GM19328 (cell line): ENCODE results near the gene ARSG.
"Not testable (repeated sequence)": the region's sequence is repeated elsewhere in the genome, so short reads cannot be mapped to it uniquely, and the experiment has no call there.

Experiments used
- ATAC-seq: cut with Tn5 transposase; IDR thresholded peaks from one replicate; pipeline ENCODE4 v1.9.1; 2021; ENCODE audit warnings: mild to moderate bottlenecking, moderate library complexity; ENCODE audit not compliant: unreplicated experiment

ARSG gene

DNA sequence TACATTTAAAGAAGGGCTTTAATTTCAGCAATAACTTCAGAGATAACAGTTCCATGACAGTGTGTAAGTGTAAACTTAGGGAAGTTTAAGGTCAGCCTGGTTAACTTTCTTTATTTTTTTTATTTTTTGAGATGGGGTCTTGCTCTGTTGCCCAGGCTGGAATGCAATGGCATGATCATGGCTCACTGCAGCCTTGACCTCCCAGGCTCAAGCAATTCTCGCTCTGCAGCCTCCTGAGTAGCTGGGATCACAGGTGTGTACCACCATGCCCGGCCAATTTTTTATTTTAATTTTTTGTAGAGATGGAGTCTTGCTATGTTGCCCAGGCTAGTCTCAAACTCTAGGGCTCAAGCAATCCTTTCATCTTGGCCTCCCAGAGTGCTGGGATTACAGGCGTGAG lies 15.0 kb upstream of the ARSG start:
- ATAC-seq = not testable (repeated sequence)

DNA sequence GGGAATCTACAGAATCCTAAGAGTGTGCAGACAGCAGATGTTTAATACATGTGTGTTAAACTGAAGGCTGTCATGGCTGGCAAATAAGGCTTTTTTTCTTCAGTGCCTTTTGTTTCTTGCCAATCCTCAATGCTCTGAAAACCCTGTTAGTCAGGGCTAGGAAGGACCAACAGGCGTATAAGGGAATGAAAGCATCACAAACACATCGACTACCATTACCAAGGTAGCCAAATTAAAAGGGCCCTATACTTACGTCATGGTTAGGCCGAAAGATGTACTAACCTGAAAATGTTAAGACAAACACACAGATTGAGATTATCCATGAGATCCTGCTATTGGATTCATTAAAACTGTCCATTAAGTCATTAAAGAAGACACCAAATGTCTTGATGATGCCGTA lies 13.5 kb upstream of the ARSG start:
- no peak for ATAC-seq

DNA sequence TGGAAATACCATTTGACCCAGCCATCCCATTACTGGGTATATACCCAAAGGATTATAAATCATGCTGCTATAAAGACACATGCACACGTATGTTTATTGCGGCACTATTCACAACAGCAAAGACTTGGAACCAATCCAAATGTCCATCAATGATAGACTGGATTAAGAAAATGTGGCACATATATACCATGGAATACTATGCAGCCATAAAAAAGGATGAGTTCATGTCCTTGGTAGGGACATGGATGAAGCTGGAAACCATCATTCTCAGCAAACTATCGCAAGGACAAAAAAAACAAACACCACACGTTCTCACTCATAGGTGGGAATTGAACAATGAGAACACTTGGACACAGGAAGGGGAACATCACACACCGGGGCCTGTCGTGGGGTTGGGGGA lies 9.3 kb upstream of the ARSG start:
- ATAC-seq = not testable (repeated sequence)

DNA sequence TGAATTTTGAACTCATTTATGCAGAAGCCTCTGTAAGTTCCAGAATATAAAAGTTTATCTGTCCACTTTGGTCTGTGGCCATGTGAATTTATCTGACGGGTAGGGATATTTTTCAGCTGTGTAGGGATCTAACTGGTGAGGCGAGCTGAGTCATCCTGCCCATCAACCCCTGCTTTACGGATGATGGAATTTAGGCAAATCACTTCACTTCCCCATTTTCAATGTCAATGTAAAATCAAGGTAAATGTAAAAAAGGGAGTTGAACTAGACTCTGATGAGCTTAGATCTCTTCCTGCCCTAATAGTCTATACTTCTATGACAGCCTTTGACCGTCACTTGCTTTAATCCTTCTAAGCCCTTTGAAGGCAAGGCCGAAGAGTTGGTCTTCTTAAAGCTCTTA lies 2.9 kb upstream of the ARSG start:
- no peak for ATAC-seq

DNA sequence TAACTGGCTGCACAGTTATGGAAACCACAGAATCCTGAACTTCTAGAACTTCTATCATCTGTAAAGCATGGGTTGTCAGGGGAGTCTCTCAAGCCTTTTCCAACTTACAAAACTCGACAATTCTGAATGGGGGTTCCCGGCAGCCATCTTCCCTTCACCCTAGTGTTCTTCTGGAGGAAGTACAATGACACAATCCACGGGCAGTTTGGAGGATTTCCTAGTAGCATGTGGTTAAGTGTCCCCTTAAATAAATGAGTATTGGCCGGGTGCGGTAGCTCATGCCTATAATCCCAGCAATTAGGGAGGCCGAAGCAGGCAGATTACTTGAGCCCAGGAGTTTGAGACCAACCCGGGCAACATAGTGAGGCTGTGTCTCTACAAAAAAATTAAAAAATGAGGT lies 2.5 kb upstream of the ARSG start:
- ATAC-seq = no peak

DNA sequence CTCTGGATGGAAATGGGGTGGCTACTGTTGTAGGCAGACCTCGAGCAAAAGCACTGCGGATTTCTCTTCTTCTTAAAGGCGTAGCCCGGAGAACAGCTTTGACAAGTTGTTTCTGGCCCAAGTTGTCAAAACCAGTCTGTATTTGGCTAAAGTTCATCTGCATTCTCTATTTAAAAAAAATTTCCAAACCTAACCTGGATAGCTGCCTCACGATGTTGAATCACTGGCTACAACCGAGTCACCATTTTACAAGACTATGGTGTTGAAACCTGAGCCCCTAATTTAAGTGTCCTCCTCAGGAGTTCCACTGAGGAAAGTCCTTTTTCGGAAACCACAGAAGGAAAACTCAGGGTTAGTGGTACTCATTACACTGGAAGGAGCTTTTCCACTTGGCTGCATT lies 1.8 kb upstream of the ARSG start:
- no peak for ATAC-seq

DNA sequence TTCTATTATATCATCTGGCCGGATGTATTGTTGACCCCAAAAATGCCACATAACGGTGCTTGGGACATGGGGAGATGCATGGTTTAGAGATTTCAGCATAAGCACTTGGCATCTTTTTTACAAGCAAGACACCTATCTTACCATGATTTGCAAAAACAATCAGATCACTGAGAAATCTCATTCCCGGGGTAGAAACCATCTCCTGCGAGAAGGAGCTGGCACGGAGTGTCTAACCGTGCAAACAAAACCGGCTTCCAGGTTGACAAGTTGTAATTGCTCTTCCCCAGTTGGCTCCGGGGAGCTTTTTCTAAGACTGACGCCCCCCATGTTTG lies 1.4 kb upstream of the ARSG start:
- no peak for ATAC-seq

DNA sequence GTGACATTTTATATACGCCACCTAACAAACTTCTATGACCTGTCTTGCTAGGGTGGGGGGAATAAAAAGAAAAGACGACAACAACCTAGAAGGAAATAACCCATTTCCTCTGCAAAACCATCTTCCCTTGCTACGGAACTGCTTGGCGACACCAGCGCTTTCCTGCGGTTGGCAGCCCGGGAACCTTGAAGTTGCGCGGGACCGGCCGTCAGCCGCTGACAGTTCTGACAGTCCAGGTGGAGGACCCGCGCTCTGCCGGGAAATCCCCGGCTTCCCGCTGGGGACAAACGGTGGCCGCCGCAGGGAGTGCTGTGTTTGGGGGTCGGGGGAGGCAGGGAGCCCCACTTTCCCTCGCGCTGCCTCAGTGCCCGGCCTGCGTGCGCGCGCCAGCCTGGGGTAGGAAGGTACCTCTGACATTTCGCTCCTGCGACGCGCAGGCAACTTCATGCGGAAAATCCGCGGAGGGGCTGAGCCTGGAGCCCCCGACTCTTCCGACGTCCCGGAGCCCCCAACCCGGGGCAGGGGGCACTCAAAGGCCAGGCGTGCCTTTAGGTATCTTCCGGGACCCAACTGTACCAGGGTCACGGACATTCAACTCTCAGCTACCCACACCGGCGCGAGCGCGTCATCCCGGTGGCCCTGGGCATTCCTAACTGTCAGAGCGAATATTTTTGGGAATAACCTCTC lies 884 bp upstream of the ARSG start:
- ATAC-seq = no peak

DNA sequence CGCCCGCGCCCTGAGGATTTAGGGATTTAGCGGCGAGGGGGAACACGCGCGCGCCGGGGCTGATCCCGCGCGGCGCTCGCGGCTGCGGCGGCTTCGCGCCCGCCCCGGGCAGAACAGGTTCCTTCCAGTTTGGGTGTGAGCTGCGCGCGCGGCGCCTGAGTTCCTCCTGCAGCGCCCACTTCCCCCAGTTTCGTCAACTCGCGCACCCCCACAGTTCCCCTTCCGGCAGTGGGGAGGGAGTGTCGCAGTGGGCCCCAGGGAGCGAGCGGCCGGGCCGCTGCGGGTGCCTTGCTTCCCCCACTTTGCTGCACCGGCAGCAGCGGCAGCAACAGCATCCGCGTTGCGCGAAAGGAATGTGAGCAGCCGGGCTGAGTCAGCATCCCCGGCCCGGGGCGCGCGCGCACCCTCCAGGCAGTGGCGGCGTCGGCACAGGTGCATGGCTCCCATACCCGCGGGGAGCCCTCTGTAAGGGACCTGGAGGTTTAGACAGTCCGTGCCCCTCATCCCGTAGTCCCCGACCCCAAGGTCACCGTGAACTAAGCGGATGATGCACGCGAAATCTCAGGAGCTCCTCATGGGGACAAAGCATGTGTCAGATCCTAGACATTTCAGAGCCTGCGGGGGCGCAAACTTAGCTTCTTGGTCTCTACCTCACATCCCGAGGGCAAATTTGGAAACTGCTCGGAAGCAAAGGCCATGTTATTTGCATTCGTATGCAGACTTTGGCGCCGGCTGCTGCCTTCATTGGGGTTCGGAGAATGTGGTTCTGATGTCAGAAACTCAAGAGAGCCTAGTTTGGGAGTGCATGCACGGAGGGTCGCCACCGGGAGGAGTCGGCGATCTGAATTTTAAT lies 767 bp downstream of the ARSG start:
- ATAC-seq = peak; percentile 66

DNA sequence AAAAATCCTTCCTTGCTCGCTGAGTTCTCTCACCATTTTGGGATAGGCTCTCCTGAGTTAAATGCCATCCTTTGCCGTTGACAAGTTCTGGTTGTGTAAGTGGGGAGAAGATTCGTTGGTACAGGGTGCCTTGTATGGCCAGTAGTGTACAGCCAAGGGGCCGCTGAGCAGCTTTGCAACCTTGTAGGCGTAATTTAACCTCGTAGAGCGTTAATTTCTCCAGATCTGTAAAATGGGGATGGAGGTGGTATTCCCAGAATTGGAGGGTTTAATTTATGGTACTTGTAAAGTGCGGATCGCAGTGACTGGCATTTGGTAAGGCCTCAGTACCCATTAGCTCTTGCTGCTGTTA lies 1.4 kb downstream of the ARSG start:
- ATAC-seq = no peak

DNA sequence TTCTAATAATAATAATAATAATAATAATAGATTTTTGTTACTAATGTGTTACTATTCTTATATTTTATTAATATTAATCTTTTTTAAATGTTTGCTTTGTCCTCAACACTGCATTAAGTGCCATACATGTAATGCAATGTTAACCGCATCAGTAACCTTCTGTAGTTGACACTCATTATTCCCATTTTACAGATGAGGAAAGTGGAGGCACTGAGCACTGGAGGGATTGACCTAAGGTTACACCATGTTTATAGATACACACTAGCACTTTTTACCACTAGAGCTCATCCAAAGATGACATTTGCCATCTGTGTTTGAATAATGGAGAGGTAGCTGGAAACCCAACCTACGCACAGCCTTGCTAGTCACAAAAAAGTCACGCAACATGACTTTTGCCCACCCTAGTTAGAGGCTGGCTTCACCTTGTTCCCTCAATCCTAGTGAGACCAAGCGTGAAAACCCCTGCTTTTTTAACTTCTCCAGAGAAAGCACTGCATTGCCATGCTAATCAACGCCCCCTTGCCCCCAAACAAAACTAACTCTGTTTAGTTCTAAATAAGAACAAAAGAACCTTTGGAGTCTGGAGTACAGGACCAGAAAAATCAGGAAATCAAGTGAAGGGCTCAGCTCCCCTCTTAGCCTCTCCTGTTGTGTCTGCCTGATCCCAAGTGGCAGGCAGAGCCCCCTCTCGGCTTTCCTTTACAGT lies 2.3 kb downstream of the ARSG start:
- no peak for ATAC-seq

DNA sequence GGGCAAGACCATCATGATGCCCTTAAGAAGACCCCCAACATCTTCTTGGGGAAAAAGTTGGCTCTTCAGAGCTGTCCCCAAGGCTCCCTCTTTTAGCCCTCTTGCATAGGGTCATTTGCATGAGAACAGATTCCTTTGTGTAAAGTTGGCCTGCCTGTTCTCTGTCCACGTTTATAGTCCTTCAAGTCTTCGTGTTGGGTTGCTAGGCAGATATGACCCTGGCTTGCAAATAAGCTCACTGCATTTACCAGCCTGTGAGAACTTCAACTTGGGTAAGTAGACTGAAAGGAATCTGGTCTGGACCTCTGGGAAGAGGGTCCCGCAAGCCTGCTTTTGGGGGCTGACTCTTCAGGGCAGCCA lies 2.9 kb downstream of the ARSG start:
- no peak for ATAC-seq

DNA sequence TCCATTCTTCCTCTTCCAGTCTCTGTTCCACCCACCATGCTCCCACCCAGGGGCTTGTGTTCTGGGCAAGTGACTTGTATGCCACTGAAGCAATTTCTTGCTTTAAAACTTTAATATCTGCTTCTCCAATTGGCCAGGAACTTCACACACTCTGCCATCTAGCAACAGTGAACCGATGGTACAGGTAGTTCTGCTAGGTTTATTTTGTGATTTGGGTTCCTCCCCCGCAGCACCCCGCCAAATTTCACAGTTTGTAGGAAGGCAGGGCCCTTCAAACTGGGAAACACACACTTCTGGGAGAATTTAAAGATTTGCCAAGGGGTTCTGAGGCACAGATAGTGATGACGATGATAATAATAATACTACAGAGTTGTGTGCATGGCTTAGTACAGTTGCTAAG lies 3.3 kb downstream of the ARSG start:
- ATAC-seq = no peak

DNA sequence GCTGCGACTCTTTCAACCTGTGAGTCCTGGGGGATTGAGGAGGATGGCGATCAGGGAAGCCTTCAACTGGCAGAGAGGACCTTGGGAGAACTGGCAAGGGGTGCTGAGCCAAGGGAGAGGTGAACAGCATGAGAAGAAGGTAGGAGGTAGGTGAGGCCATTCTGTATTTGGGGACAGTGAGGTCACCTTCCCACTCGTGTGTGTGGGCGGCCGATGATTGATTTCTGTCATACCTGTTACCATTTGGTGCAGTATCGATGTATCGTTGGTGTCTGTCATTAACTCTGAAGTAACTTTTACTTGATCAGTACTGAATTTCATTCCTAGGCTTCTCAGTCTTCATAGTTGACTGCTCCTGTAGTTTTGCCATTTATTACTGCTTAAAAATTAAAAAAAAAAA lies 3.8 kb downstream of the ARSG start:
- no peak for ATAC-seq

DNA sequence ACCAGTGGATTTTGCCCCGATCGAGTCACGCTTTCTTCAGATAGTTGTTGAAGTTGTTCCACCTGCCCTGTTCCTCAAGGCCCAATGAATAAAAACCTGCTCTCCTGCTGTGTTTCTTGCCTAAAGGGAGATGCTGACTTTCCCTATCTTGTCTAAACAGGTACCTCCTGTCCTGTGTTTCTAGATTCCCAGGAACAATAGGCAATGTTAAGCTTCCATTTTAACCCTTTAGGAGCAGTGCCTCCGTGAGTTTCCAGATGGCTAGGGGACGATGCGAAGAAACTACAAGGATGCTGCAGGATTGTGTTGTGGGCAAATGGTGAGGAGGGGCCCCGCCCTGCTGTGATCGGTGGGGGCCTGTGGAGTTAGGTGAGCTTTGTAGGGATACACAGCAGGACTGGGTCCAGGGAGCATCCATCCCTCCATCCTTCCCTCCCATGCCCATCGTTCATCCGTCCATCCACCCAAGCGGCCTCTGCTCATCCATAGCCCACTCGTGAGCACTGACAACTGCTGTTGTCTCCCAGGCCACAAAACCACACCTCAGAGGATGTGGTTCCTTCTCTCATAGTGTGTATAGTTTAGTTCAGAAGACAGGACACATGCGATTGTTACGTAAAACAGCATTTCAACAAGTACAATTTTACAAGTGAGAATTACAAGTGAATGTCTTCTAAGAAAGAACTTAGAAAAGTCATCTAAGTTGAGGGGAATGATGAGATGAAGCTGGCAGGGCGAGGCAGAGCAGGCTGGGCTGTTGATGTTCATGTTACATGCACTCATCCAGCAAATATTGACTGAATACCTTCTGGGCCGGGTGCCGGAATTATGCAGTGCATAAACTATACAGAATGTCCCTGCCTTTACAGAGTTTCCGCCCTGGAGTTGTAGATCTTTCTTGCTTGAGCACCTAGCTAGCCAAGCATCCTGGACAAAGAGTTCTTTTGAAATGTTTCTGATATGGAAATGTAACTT lies 5.2 kb downstream of the ARSG start:
- ATAC-seq = no peak

DNA sequence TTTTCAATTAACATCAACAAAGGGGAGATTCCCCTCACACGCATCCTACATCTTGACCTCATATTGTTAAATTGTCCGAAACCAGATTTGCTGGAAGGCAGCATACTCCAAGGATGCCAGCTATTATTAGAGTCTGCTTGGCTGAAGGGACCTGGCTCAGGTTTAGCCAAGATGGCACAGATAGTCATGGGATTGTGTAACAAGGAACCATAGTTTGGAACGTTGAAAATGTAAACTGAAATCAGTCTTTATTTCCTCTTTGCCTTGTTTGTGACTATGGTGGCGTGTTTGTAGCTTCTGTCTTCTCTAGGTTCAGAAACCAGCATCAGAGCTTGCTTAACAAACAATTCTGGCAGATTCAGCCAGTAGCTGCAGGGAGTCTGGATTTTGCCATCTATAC lies 5.9 kb downstream of the ARSG start:
- ATAC-seq = no peak

DNA sequence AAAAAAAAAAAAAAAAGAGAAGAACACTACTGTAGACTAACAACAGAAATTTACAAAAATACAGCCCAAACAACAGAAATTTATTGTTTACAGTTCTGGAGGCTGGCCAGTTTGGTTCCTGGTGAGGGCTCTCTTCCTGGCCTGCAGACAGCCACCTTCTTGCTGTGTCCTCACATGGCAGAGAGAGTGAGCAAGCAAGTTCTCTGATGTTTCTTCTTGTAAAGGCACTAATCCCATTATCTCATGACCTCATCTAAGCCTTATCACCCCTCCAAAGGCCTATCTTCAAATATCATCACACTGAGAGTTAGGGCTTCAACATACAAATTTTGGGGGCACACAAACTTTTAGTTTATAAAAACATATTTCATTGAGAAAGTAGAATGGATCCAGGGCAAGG lies 7.3 kb downstream of the ARSG start:
- ATAC-seq = no peak

DNA sequence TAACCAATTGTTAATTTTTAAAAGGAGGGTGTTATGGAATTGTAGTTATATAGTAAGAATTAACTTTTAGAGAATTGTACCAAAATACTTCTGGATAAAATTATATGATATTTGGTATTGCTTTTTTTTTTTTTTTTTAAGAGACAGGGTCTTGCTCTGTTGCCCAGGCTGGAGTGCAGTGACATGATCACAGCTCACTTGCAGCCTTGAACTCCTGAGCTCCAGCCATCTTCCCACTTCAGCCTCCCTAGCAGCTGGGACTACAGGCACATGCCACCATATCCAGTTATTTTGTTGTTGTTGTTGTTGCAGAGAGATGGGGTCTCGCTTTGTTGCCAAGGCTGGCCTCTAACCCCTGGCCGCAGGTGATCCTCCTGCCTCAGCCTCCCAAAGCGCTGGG lies 8.5 kb downstream of the ARSG start:
- no peak for ATAC-seq

DNA sequence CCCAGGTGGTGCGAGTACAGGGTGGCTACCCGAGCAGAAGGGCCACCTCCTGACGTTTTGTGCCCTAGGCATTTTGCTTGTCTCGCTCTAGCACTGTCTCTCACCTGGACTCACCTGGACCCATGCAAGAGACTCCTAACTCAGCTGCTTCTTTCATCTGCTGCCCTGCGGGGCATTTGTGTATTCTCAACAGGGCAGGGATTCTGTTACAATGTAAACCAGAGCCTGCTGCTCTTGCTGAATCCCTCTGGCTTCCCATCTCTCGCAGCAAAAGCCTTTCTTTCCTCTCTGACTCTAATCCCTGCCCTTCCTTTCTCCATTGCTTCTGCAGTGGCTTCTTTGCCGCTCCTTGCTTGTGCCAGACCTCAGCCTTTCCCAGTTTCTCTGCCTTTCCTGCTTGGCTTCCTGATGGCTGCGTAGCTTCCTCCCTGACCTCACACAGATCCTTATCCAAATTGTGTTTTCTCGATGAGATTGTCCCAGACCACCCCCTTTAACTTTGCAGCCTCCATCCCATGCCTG lies 10.2 kb downstream of the ARSG start:
- ATAC-seq = no peak

DNA sequence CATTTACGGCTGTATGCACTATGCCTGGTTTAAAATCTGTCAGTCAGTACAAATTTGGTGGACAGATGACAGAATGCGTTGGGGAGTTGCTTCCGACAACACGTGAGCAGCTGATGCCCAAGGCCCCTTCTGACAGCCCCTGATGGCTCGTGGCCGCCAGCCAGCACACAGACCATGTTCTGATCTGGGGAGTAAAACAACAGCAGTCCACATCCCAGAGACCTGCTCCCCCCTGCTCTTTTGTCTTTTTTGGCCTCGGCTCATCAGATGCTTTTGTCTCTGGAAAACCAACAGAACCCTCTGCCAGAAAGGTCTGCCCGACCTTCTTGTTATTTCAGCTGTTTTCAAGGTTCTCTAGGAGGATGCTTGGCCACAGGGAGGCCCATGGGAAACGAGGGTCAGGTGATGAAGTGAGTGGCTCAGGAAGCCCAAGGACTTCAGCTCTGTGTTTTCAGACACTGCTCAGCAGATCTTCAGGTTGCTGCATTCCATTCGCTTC lies 10.8 kb downstream of the ARSG start:
- no peak for ATAC-seq

DNA sequence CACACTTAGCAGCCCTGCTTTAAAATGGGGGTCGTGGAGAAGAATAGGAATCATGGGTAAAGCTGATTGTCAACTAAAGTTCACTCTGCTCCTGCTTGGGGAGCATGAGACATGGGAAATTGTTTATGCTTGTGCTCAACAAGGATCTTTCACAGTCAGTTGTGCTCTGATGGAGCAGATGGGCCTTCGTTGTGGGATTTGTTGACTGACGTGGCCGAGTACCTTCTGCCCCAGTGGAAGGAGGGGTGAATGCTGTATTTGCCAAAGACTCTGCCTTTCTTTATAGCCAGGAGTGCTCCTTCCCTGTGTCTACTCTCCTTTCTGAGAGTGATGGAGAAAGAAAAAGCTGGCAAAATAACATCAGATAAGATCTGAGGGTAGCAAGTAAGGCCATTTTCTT lies 11.4 kb downstream of the ARSG start:
- no peak for ATAC-seq
